Measurements from ENCODE around the gene NOP53.
"Not testable (repeated sequence)": the region's sequence is repeated elsewhere in the genome, so short reads cannot be mapped to it uniquely, and the experiment has no call there.

GRCh38 chr19:47787307-47787706 lies 42.0 kb downstream of the NOP53 start:
- not testable (repeated sequence) for TF ChIP-seq MYC (IDR thresholded peaks at IDR 0.05; ENCODE audit: low read depth, low read length); MYC (CRISPR knock-in tag; IDR thresholded peaks at IDR 0.05; ENCODE audit: borderline replicate concordance, low read depth); FOSL1 (tag; conservative IDR thresholded peaks at IDR 0.05); BDP1 (IDR thresholded peaks at IDR 0.05; ENCODE audit: insufficient read depth, insufficient read length); REST (IDR thresholded peaks at IDR 0.05; ENCODE audit: borderline replicate concordance); REST (CRISPR knock-in tag; IDR thresholded peaks at IDR 0.05; ENCODE audit: low read depth); ZBTB17 (CRISPR knock-in tag; IDR thresholded peaks at IDR 0.05)
- TF ChIP-seq, protein P1, sequence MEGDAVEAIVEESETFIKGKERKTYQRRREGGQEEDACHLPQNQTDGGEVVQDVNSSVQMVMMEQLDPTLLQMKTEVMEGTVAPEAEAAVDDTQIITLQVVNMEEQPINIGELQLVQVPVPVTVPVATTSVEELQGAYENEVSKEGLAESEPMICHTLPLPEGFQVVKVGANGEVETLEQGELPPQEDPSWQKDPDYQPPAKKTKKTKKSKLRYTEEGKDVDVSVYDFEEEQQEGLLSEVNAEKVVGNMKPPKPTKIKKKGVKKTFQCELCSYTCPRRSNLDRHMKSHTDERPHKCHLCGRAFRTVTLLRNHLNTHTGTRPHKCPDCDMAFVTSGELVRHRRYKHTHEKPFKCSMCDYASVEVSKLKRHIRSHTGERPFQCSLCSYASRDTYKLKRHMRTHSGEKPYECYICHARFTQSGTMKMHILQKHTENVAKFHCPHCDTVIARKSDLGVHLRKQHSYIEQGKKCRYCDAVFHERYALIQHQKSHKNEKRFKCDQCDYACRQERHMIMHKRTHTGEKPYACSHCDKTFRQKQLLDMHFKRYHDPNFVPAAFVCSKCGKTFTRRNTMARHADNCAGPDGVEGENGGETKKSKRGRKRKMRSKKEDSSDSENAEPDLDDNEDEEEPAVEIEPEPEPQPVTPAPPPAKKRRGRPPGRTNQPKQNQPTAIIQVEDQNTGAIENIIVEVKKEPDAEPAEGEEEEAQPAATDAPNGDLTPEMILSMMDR (IDR thresholded peaks at IDR 0.05 in 2 of 3, conservative IDR thresholded peaks at IDR 0.05 in 1 of 3; ENCODE audit: insufficient read depth in 2 of 3, low read depth in 1 of 3, low read length in 3 of 3), result not testable (repeated sequence)
